SK-N-SH treated with all-trans-retinoic acid at 6 μM for 48 hours (cell line): ENCODE results near the gene HERC2.
"Not testable (repeated sequence)": the region's sequence is repeated elsewhere in the genome, so short reads cannot be mapped to it uniquely, and the experiment has no call there.

ENCODE experiments used
- ATAC-seq: fragments of 200-7000 bp; cut with Tn5 transposase; 3 replicates; pipeline ENCODE4 v1.9.1; 2020; ENCODE audit warnings: mild to moderate bottlenecking, moderate library complexity
- BACH2 ChIP-seq: fragments of 250-450 bp; sonication (Bioruptor Pico); IDR thresholded peaks from 2 replicates; pipeline ENCODE4 v1.9.0; 2021; ENCODE audit warnings: mild to moderate bottlenecking, borderline replicate concordance
- CSDC2 ChIP-seq: fragments of 250-450 bp; sonication (Bioruptor Pico); IDR thresholded peaks from 2 replicates; pipeline ENCODE4 v1.5.0; 2020; ENCODE audit warnings: mild to moderate bottlenecking, moderate library complexity
- ESRRG ChIP-seq: fragments of 250-450 bp; sonication (Bioruptor Pico); IDR thresholded peaks from 2 replicates; pipeline ENCODE4 v1.6.1; 2021; ENCODE audit warnings: mild to moderate bottlenecking
- GLIS3 ChIP-seq: fragments of 250-450 bp; sonication (Bioruptor Pico); IDR thresholded peaks from 2 replicates; pipeline ENCODE4 v1.5.0; 2020; ENCODE audit warnings: mild to moderate bottlenecking, moderate library complexity
- RARB ChIP-seq: fragments of 250-450 bp; sonication (Bioruptor Pico); IDR thresholded peaks from 2 replicates; pipeline ENCODE4 v1.8.0; 2021; ENCODE audit warnings: mild to moderate bottlenecking, moderate library complexity
- SNAI2 ChIP-seq: fragments of 250-450 bp; sonication (Bioruptor Pico); IDR thresholded peaks from 2 replicates; pipeline ENCODE4 v1.5.0; 2020; ENCODE audit warnings: mild to moderate bottlenecking, moderate library complexity
- TCF4 ChIP-seq: fragments of 250-450 bp; sonication (Bioruptor Pico); IDR thresholded peaks from 2 replicates; pipeline ENCODE4 v1.8.0; 2021; ENCODE audit warnings: mild to moderate bottlenecking, moderate library complexity, borderline replicate concordance
- TOX ChIP-seq: fragments of 250-450 bp; sonication (Bioruptor Pico); IDR thresholded peaks from 2 replicates; pipeline ENCODE4 v1.8.0; 2021; ENCODE audit warnings: mild to moderate bottlenecking, moderate library complexity, borderline replicate concordance
- ZC3H10 ChIP-seq: fragments of 250-450 bp; sonication (Bioruptor Pico); IDR thresholded peaks from 2 replicates; pipeline ENCODE4 v1.5.1; 2021; ENCODE audit warnings: mild to moderate bottlenecking, moderate library complexity
- ZFP3 ChIP-seq: fragments of 250-450 bp; sonication (Bioruptor Pico); IDR thresholded peaks from 2 replicates; pipeline ENCODE4 v1.5.0; 2020; ENCODE audit warnings: mild to moderate bottlenecking, moderate library complexity
- ZFP30 ChIP-seq: fragments of 450-650 bp; formaldehyde crosslinking; IDR thresholded peaks from 2 replicates; pipeline ENCODE4 v1.5.0; 2022; ENCODE audit warnings: mild to moderate bottlenecking, moderate library complexity
- ZNF70 ChIP-seq: fragments of 450-650 bp; formaldehyde crosslinking; IDR thresholded peaks from 2 replicates; pipeline ENCODE4 v1.5.0; 2020; ENCODE audit warnings: mild to moderate bottlenecking, moderate library complexity
- TF ChIP-seq, protein P1 (sequence below): fragments of 250-450 bp; sonication (Bioruptor Pico); IDR thresholded peaks from 2 replicates; pipeline ENCODE4 v1.5.1; 2021; ENCODE audit warnings: mild to moderate bottlenecking, moderate library complexity
- TF ChIP-seq, protein P2 (sequence below): fragments of 250-450 bp; sonication (Bioruptor Pico); IDR thresholded peaks from 2 replicates; pipeline ENCODE4 v1.8.0; 2020; ENCODE audit warnings: mild to moderate bottlenecking, moderate library complexity, borderline replicate concordance
- TF ChIP-seq, protein P3 (sequence below): fragments of 250-450 bp; sonication (Bioruptor Pico); IDR thresholded peaks from 2 replicates; pipeline ENCODE4 v1.5.0; 2020; ENCODE audit warnings: mild to moderate bottlenecking, moderate library complexity
- TF ChIP-seq, protein P4 (sequence below): fragments of 250-450 bp; sonication (Bioruptor Pico); IDR thresholded peaks from 2 replicates; pipeline ENCODE4 v1.8.0; 2021; ENCODE audit warnings: low read depth, mild to moderate bottlenecking, moderate library complexity, borderline replicate concordance
- TF ChIP-seq, protein P5 (sequence below): fragments of 250-450 bp; sonication (Bioruptor Pico); IDR thresholded peaks from 2 replicates; pipeline ENCODE4 v1.5.1; 2020; ENCODE audit warnings: low read depth, mild to moderate bottlenecking, moderate library complexity

HERC2 gene

DNA sequence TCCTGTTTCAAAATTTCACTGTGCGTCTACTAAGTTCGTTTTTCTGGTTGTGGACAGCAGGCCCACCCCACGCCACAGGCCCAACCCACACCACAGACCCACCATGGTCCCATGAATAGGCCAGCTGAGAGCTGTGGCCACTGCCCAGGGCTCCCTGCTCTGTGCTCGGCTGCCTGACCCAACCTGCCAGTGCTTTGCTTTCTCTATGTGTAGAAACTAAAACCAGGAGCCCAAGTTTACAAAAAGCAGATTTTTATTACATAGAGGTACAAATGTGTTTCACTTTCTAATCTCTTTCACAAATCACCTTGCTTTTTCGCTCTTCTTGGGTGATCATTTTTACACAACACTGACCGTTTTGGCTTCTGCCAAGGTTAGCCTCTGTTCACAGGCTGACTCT lies 69.1 kb downstream of the HERC2 start:
- no peak for ATAC-seq
- TF ChIP-seq ZNF70 (no peak), RARB (CRISPR knock-in tag) (no peak), ZFP30 (CRISPR knock-in tag) (no peak), SNAI2 (CRISPR knock-in tag) (no peak)

DNA sequence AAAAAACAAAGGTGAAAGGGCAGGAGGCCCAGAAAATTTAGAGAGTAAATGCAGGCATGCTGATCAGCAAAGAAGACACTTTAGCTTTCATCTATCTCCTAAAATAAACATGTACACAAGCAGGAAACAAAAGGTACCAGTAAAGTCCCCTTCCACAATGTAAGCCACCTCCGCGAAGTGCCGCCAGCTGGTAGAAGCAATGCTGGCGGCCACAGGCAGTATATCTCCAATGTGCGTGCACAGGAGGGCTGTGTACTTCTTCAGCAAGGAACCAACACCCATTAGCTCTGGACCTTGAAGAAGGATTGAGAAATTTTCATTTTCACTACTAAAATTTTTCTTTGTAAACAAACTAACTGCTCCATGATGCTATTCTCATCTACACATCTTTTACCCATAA lies 75.4 kb downstream of the HERC2 start:
- ATAC-seq, result no peak
- TF ChIP-seq ZC3H10 (CRISPR knock-in tag) (no peak), RARB (CRISPR knock-in tag) (no peak), ZFP3 (CRISPR knock-in tag) (no peak), ZFP30 (CRISPR knock-in tag) (no peak), ESRRG (CRISPR knock-in tag) (no peak), CSDC2 (no peak), TCF4 (CRISPR knock-in tag) (no peak)
- TF ChIP-seq, protein P1, sequence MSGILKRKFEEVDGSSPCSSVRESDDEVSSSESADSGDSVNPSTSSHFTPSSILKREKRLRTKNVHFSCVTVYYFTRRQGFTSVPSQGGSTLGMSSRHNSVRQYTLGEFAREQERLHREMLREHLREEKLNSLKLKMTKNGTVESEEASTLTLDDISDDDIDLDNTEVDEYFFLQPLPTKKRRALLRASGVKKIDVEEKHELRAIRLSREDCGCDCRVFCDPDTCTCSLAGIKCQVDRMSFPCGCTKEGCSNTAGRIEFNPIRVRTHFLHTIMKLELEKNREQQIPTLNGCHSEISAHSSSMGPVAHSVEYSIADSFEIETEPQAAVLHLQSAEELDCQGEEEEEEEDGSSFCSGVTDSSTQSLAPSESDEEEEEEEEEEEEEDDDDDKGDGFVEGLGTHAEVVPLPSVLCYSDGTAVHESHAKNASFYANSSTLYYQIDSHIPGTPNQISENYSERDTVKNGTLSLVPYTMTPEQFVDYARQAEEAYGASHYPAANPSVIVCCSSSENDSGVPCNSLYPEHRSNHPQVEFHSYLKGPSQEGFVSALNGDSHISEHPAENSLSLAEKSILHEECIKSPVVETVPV, result no peak
- TF ChIP-seq, protein P2, sequence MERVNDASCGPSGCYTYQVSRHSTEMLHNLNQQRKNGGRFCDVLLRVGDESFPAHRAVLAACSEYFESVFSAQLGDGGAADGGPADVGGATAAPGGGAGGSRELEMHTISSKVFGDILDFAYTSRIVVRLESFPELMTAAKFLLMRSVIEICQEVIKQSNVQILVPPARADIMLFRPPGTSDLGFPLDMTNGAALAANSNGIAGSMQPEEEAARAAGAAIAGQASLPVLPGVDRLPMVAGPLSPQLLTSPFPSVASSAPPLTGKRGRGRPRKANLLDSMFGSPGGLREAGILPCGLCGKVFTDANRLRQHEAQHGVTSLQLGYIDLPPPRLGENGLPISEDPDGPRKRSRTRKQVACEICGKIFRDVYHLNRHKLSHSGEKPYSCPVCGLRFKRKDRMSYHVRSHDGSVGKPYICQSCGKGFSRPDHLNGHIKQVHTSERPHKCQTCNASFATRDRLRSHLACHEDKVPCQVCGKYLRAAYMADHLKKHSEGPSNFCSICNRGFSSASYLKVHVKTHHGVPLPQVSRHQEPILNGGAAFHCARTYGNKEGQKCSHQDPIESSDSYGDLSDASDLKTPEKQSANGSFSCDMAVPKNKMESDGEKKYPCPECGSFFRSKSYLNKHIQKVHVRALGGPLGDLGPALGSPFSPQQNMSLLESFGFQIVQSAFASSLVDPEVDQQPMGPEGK (CRISPR knock-in tag), result no peak
- TF ChIP-seq, all 23 proteins: peak for 0

DNA sequence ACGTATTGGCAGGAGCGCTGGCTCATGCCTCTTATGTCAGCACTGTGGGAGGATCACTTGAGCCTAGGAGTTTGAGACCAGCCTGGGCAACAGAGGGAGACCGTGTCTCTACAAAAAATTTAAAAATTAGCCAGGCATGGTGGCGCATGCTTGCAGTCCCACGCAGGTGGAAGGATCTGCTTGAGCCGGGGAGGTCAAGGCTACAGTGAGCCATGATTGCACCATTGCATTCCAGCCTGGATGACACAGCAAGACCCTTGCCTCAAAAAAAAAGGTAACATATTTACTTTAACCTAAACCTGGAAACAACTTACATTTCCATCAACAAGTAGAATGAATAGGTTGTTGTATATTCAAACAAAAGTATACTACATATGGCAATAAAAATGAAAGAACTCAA lies 78.1 kb downstream of the HERC2 start:
- ATAC-seq, result no peak
- TF ChIP-seq TOX (CRISPR knock-in tag) (no peak), BACH2 (CRISPR knock-in tag) (no peak)

DNA sequence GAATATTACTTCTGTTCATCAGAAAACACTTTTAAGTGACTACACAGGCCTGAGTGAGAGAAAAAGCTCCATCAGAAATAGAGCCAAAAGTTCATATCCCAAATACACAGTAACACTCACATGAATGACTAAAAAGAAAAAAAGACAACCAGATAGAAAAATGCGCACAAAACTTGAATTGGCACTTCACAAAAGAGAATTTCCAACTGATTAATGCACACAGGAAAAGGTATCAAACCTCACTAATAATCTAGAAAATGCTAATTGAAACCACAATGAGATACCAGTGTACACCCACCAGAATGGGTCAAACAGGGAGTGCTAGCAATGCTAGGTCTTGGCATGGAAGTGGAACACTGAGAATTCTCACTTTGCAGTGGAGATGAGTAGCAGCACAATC lies 78.6 kb downstream of the HERC2 start:
- TF ChIP-seq SNAI2 (CRISPR knock-in tag), result no peak
- TF ChIP-seq, protein P3, sequence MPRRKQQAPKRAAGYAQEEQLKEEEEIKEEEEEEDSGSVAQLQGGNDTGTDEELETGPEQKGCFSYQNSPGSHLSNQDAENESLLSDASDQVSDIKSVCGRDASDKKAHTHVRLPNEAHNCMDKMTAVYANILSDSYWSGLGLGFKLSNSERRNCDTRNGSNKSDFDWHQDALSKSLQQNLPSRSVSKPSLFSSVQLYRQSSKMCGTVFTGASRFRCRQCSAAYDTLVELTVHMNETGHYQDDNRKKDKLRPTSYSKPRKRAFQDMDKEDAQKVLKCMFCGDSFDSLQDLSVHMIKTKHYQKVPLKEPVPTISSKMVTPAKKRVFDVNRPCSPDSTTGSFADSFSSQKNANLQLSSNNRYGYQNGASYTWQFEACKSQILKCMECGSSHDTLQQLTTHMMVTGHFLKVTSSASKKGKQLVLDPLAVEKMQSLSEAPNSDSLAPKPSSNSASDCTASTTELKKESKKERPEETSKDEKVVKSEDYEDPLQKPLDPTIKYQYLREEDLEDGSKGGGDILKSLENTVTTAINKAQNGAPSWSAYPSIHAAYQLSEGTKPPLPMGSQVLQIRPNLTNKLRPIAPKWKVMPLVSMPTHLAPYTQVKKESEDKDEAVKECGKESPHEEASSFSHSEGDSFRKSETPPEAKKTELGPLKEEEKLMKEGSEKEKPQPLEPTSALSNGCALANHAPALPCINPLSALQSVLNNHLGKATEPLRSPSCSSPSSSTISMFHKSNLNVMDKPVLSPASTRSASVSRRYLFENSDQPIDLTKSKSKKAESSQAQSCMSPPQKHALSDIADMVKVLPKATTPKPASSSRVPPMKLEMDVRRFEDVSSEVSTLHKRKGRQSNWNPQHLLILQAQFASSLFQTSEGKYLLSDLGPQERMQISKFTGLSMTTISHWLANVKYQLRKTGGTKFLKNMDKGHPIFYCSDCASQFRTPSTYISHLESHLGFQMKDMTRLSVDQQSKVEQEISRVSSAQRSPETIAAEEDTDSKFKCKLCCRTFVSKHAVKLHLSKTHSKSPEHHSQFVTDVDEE, result no peak
- TF ChIP-seq, protein P4, sequence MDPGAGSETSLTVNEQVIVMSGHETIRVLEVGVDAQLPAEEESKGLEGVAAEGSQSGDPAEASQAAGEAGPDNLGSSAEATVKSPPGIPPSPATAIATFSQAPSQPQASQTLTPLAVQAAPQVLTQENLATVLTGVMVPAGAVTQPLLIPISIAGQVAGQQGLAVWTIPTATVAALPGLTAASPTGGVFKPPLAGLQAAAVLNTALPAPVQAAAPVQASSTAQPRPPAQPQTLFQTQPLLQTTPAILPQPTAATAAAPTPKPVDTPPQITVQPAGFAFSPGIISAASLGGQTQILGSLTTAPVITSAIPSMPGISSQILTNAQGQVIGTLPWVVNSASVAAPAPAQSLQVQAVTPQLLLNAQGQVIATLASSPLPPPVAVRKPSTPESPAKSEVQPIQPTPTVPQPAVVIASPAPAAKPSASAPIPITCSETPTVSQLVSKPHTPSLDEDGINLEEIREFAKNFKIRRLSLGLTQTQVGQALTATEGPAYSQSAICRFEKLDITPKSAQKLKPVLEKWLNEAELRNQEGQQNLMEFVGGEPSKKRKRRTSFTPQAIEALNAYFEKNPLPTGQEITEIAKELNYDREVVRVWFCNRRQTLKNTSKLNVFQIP (CRISPR knock-in tag), result no peak
- no peak for TF ChIP-seq ESRRG (CRISPR knock-in tag)
- TF ChIP-seq BACH2 (CRISPR knock-in tag), result no peak
- no peak for TF ChIP-seq TCF4 (CRISPR knock-in tag)
- TF ChIP-seq, protein P1, result no peak
- TF ChIP-seq GLIS3 (CRISPR knock-in tag), result no peak
- TF ChIP-seq, protein P5, sequence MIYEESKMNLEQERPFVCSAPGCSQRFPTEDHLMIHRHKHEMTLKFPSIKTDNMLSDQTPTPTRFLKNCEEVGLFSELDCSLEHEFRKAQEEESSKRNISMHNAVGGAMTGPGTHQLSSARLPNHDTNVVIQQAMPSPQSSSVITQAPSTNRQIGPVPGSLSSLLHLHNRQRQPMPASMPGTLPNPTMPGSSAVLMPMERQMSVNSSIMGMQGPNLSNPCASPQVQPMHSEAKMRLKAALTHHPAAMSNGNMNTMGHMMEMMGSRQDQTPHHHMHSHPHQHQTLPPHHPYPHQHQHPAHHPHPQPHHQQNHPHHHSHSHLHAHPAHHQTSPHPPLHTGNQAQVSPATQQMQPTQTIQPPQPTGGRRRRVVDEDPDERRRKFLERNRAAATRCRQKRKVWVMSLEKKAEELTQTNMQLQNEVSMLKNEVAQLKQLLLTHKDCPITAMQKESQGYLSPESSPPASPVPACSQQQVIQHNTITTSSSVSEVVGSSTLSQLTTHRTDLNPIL (CRISPR knock-in tag), result no peak

DNA sequence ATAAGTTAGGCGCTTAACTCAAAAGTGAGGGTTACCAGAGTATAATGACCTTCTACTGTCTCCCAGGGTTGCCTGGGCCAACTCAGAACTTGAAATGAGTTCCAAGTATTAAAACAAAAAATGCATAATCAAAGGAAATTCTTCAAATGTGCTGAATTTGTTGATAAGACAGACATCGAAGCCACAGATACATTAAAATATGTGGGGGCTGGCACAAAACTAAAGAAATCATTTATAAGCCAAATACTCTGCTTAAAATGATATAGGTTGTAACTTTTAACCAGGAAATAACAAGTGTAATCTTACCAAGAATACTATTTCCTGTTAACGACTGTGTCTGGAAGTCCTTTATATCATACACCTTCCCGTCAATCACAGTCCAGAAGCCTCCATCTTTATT lies 83.7 kb downstream of the HERC2 start:
- ATAC-seq, result not testable (repeated sequence)

More for the DNA sequence above, 78.6 kb downstream of the HERC2 start:
- ATAC-seq, result no peak

DNA sequence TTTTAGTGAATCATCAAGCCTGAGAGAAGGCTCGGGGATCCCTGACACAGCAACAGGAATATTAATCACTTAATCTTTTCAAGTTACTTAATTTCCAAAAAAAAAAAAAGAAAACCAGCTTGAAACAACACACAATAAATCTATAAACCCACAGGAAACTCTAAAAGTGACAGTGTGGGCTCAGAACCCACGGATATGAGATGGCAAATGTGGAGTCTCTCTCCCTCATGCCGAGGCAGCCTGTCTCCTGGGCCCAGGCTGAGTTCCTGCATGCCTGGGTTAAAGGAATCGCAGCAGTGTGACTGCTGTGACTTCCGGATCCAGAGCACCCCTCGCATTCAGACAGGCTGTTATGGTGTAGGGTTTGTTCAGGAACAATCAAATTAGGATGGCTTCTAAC lies 90.2 kb downstream of the HERC2 start:
- not testable (repeated sequence) for ATAC-seq

DNA sequence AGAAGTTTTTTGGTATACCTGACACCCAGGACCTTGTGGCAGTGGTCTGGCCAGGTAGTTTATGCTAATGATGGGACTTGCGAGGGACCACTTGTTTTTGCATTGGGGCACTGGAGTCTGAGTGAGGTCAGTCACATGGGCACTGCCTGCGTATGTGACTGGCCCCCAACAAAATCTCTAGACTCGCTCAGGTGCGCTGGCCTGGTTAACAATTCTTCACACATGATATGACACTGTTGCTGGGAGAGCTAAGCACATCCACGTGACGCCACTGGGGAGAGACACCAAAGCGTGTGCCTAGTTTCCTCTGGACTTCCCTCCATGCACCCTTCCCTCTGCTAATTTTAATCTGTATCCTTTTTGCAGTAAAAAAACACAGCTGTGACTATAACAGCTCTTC lies 90.6 kb downstream of the HERC2 start:
- ATAC-seq, result not testable (repeated sequence)

DNA sequence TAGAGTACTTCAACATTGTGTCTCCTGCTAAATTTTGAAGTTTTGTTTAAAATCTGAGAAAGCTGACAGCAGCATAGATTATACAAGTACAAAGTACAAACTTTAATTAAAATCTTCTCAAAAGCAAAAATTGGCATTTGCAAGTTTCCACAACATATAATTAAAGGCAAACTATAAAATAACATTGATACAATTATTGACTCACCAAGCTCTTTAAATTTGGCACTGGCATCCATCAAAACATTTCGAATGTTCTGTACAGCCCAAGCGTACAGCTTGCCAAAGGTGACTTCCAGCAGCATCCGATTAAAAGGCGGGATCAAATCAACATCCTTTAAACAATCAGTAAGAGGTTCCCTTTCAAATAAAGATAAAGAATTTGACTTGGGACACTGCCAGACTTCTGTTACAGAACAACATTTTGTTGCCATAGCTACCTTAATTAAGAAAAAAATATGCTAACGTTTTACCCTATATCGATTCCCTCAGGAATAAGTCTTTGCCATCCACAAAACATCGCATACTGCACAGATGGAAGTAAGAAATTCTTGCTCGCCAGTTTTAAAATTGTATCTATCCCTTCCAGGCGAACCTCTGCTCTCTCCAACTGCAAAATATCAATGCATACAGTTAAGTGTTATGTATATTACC lies 92.9 kb downstream of the HERC2 start:
- not testable (repeated sequence) for ATAC-seq
